ENCODE measurements around the gene NHEJ1. TPM values are rescaled to one million over a fixed set of nuclear protein-coding genes. Genes with fewer than 3 reads are reported as not detected.

NHEJ1 gene
- total RNA-seq, 1 experiment from 2014 or later = 16.7 TPM

DNA sequence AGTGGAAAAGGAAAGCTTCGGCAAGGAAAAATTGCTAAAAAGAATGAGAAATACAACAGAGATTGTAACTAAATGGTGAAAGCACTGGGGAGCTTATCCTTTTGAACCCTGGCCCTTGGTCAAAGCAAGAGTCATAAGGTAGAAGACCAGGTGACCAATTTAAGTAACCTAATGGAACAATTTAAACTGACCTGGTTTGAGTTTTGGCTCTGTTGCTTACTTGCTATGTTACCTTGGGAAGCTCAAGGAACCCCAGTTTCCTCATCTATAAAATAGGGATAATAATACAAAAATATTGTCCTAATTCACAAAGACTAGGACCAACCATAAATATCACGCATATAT, 48.6 kb downstream of the NHEJ1 start:
- Histone ChIP-seq H2AFZ (ENCODE audit: low read length) (no peak overlapping the region), H3K4me3 (ENCODE audit: low read length) (no peak overlapping the region), H3K27ac (ENCODE audit: low read length) (no peak overlapping the region), H3K4me2 (ENCODE audit: low read length) (no peak overlapping the region), H3K9me3 (ENCODE audit: low read length) (no peaks in the 10 kb centered on the region), H4K20me1 (ENCODE audit: low read length) (no peaks in the 10 kb centered on the region), H3K9me2 (replicated peaks; ENCODE audit: low read length) (no peaks in the 10 kb centered on the region), H3K4me1 (ENCODE audit: insufficient read depth, low read length) (no peaks in the 10 kb centered on the region), H3K27me3 (ENCODE audit: low read length) (no peaks in the 10 kb centered on the region), H3F3A (ENCODE audit: low read length, unreplicated experiment) (no peaks in the 10 kb centered on the region), H3K36me3 (ENCODE audit: low read depth, low read length) (no peaks in the 10 kb centered on the region), H3K9ac (ENCODE audit: low read length) (no peak overlapping the region), H3K79me2 (ENCODE audit: low read length) (no peaks in the 10 kb centered on the region)
- DNase-seq = no peak
- TF ChIP-seq EZH2 (IDR thresholded peaks at IDR 0.05; ENCODE audit: low read length, unreplicated experiment) (no peak), EZH2phosphoT487 (IDR thresholded peaks at IDR 0.05; ENCODE audit: borderline replicate concordance, low read length) (no peak)
- TF ChIP-seq, protein P1, sequence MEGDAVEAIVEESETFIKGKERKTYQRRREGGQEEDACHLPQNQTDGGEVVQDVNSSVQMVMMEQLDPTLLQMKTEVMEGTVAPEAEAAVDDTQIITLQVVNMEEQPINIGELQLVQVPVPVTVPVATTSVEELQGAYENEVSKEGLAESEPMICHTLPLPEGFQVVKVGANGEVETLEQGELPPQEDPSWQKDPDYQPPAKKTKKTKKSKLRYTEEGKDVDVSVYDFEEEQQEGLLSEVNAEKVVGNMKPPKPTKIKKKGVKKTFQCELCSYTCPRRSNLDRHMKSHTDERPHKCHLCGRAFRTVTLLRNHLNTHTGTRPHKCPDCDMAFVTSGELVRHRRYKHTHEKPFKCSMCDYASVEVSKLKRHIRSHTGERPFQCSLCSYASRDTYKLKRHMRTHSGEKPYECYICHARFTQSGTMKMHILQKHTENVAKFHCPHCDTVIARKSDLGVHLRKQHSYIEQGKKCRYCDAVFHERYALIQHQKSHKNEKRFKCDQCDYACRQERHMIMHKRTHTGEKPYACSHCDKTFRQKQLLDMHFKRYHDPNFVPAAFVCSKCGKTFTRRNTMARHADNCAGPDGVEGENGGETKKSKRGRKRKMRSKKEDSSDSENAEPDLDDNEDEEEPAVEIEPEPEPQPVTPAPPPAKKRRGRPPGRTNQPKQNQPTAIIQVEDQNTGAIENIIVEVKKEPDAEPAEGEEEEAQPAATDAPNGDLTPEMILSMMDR (conservative IDR thresholded peaks at IDR 0.05; ENCODE audit: low read depth, low read length) = no peak
- ATAC-seq = no peak
- BruUV-seq (replicated peaks) = no TSS peak
- POLR2A ChIA-PET (ENCODE audit: unreplicated experiment) = interaction anchor here (0.7 kb wide), 1 partner anchor 238 kb away, joined by 6 read pairs; no protein-coding TSS in a partner anchor
- CTCF ChIA-PET = no interaction called here
- intact Hi-C loops (cut with micrococcal nuclease) = no loop called here

DNA sequence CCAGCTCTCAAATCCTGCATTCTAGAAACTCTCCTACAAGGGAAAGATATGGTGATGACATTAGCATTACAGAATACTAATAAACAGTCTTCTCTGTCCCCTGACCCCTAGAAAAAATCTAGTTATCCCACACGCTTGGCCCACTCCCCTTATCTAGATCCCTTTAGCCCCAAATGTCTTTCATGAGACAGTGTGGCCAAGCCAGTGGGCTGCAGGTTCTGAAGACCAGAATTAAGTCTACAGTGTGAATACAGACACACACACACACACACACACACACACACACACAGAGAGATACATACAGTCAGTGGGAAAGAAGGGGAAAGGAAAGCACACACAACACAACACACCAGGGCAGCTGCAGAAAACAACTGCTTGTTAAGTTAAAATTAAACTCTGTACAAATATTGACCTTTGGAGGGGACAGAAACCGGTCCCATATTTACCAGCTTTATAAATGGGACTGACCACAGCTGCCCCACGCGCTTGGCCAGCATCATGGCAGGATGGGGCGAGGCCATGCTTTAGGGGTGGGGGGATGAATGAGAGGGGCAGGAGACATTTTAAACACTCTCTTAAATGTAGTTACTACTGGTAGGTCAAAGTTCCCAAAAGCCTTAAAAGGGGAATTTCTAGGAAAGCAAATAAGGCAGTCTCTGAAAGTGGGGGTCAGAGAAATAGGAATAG, 49.1 kb downstream of the NHEJ1 start:
- Histone ChIP-seq H3K9me3 (ENCODE audit: low read length) (no peaks in the 10 kb centered on the region), H3K9me2 (replicated peaks; ENCODE audit: low read length) (no peaks in the 10 kb centered on the region), H3F3A (ENCODE audit: low read length, unreplicated experiment) (no peaks in the 10 kb centered on the region), H3K4me2 (ENCODE audit: low read length) (no peak overlapping the region), H4K20me1 (ENCODE audit: low read length) (no peaks in the 10 kb centered on the region), H3K4me1 (ENCODE audit: insufficient read depth, low read length) (no peaks in the 10 kb centered on the region), H3K27ac (ENCODE audit: low read length) (no peak overlapping the region), H3K79me2 (ENCODE audit: low read length) (no peaks in the 10 kb centered on the region), H3K36me3 (ENCODE audit: low read depth, low read length) (no peaks in the 10 kb centered on the region), H3K27me3 (ENCODE audit: low read length) (no peaks in the 10 kb centered on the region), H2AFZ (ENCODE audit: low read length) (no peak overlapping the region), H3K9ac (ENCODE audit: low read length) (no peak overlapping the region), H3K4me3 (ENCODE audit: low read length) (no peak overlapping the region)
- TF ChIP-seq EZH2phosphoT487 (IDR thresholded peaks at IDR 0.05; ENCODE audit: borderline replicate concordance, low read length) (no peak), EZH2 (IDR thresholded peaks at IDR 0.05; ENCODE audit: low read length, unreplicated experiment) (no peak)
- TF ChIP-seq, protein P1 (conservative IDR thresholded peaks at IDR 0.05; ENCODE audit: low read depth, low read length) = no peak
- intact Hi-C loops (cut with micrococcal nuclease) = no loop called here
- no TSS peak for BruUV-seq (replicated peaks)
- ChIA-PET POLR2A (ENCODE audit: unreplicated experiment) (no interaction called here), CTCF (no interaction called here)
- DNase-seq (no peak), ATAC-seq (peak; percentile 57)

DNA sequence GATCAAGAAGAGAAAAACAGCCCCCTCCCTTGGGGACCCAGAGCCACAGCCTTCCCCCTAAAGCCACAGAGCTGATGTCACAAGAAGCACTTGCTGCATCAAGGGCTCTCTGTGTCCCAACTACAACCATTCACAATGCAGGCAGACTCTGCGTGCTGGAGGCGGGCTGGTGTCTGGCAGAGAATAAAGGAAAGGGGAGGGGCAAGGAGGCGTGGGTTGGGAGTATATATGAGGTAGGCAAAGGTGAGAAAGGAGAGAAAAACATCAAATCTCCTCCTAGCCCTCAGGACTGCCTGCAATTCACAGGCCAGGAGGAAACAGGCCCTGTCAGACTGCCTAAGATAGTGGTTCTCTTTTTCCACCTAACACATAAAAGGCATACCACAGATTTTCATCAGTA, 51.1 kb downstream of the NHEJ1 start:
- POLR2A ChIA-PET (ENCODE audit: unreplicated experiment) = interaction anchor here (0.6 kb wide), 1 partner anchor 22 kb away, joined by 3 read pairs; no protein-coding TSS in a partner anchor
- no peaks in the 10 kb centered on the region for H3K36me3 ChIP-seq (ENCODE audit: low read depth, low read length)
- H3K4me2 ChIP-seq (ENCODE audit: low read length) = no peak overlapping the region

More for the DNA sequence above, 51.1 kb downstream of the NHEJ1 start:
- H3K9me2 ChIP-seq (replicated peaks; ENCODE audit: low read length) = no peaks in the 10 kb centered on the region
- no peak overlapping the region for H3K27ac ChIP-seq (ENCODE audit: low read length)
- no TSS peak for BruUV-seq (replicated peaks)
- H3K4me3 ChIP-seq (ENCODE audit: low read length) = no peak overlapping the region
- no peak overlapping the region for H3K9ac ChIP-seq (ENCODE audit: low read length)
- no peaks in the 10 kb centered on the region for H3F3A ChIP-seq (ENCODE audit: low read length, unreplicated experiment)
- no peaks in the 10 kb centered on the region for H3K4me1 ChIP-seq (ENCODE audit: insufficient read depth, low read length)
- intact Hi-C loops (cut with micrococcal nuclease) = no loop called here
- CTCF ChIA-PET = no interaction called here
- H3K9me3 ChIP-seq (ENCODE audit: low read length) = no peaks in the 10 kb centered on the region
- no peaks in the 10 kb centered on the region for H3K27me3 ChIP-seq (ENCODE audit: low read length)
- H2AFZ ChIP-seq (ENCODE audit: low read length) = no peak overlapping the region
- no peak for DNase-seq
- TF ChIP-seq EZH2phosphoT487 (IDR thresholded peaks at IDR 0.05; ENCODE audit: borderline replicate concordance, low read length) = no peak
- TF ChIP-seq, protein P1 (conservative IDR thresholded peaks at IDR 0.05; ENCODE audit: low read depth, low read length) = no peak
- TF ChIP-seq EZH2 (IDR thresholded peaks at IDR 0.05; ENCODE audit: low read length, unreplicated experiment) = no peak
- H3K79me2 ChIP-seq (ENCODE audit: low read length) = no peaks in the 10 kb centered on the region
- no peak for ATAC-seq
- no peaks in the 10 kb centered on the region for H4K20me1 ChIP-seq (ENCODE audit: low read length)

Measured in PC-3 (cell line).